Kidney (tissue), 14 donors: Measurements from ENCODE around the gene SORCS2. TPM values are rescaled to one million over a fixed set of nuclear protein-coding genes. Genes with fewer than 3 reads are reported as not detected.
A peak's percentile ranks its signal among the peaks of the same experiment; 100 is the strongest.

Experiments used
- DNase-seq, 5 donors: peaks; one replicate each; pipeline ENCODE4 v3.0.0-alpha.2; 2013 to 2020
- FAIRE-seq: peaks from 2 replicates; lab custom pipeline; 2012; peaks lifted over from hg19 to GRCh38; lab: Jason Lieb, UNC
- H3K27ac ChIP-seq, 2 donors: one replicate each; pipeline ENCODE4 v1.7.0; 2013; ENCODE audit warnings: low read depth in 2 of 2, low read length in 2 of 2, inconsistent platforms in 1 of 2
- H3K27me3 ChIP-seq: one replicate; pipeline ENCODE4 v1.7.1; 2013; ENCODE audit warnings: low read length, inconsistent platforms; ENCODE audit not compliant: control insufficient read depth, insufficient read depth
- H3K36me3 ChIP-seq, 3 donors: one replicate each; pipeline versions ENCODE4 v1.7.0 to v1.7.1; 2013; ENCODE audit warnings: low read length in 3 of 3, control low read depth in 1 of 3, inconsistent platforms in 1 of 3; ENCODE audit not compliant: insufficient read depth in 3 of 3, control insufficient read depth in 2 of 3
- H3K4me1 ChIP-seq, 3 donors: one replicate each; pipeline versions ENCODE4 v1.7.0 to v1.7.1; 2013; ENCODE audit warnings: low read length in 3 of 3, inconsistent platforms in 1 of 3, low read depth in 1 of 3; ENCODE audit not compliant: control insufficient read depth in 2 of 3, insufficient read depth in 2 of 3
- H3K4me3 ChIP-seq, 3 donors: one replicate each; pipeline versions ENCODE4 v1.7.0 to v1.8.1; 2013; ENCODE audit warnings: low read length in 3 of 3, control low read depth in 1 of 3, inconsistent platforms in 1 of 3
- H3K9ac ChIP-seq, 3 donors: one replicate each; pipeline versions ENCODE4 v1.7.0 to v1.7.1; 2013; ENCODE audit warnings: low read length in 3 of 3, control low read depth in 1 of 3, inconsistent platforms in 1 of 3
- H3K9me3 ChIP-seq, 3 donors: one replicate each; pipeline versions ENCODE4 v1.7.0 to v1.7.1; 2013; ENCODE audit warnings: low read length in 3 of 3, control low read depth in 1 of 3, inconsistent platforms in 1 of 3; ENCODE audit not compliant: control insufficient read depth in 2 of 3, insufficient read depth in 1 of 3
- intact Hi-C: fragments of 100-400 bp; cut with DNase I; formaldehyde crosslinking; loops from one replicate; pipeline ENCODE4 v1.11.1; 2022
- polyA plus RNA-seq: library from polyadenylated mRNA; stranded (reverse); fragments of 350-450 nt; fragmentation: Illumina TruSeq; extraction: RNeasy Lipid Tissue Mini Kit (QIAGEN cat#74804); gene quantifications from one replicate; pipeline ENCODE4 v1.2.3, GENCODE V29; 2014; ENCODE audit warnings: low read depth, low replicate concordance; ENCODE audit not compliant: insufficient read depth
- total RNA-seq: library from RNA; stranded (reverse); fragmentation: NEBNext Ultra II Directional; extraction: Animal tissue kit (Norgen Biotek cat#: 25700); gene quantifications from one replicate; pipeline ENCODE4 v1.2.1, GENCODE V29; 2021
- TF ChIP-seq, protein P1 (sequence below): IDR thresholded peaks from 3 replicates; pipeline ENCODE4 v1.5.1; 2012; ENCODE audit warnings: mild to moderate bottlenecking, moderate library complexity, borderline replicate concordance; ENCODE audit not compliant: insufficient read depth; ENCODE audit errors: extremely low read depth
- donor health status: control.
- donor health status: control.
- donor health status: control.
- donor health status: control.
- donor health status: control.
- donor health status: DM: yes; HTN: yes; CAD: no.
- donor health status: Normal renal cell carcinoma (clear cell type).

Gene SORCS2
- total and polyA plus RNA-seq, 2 donors from 2014 or later = 6.1 to 9.1 TPM

DNA sequence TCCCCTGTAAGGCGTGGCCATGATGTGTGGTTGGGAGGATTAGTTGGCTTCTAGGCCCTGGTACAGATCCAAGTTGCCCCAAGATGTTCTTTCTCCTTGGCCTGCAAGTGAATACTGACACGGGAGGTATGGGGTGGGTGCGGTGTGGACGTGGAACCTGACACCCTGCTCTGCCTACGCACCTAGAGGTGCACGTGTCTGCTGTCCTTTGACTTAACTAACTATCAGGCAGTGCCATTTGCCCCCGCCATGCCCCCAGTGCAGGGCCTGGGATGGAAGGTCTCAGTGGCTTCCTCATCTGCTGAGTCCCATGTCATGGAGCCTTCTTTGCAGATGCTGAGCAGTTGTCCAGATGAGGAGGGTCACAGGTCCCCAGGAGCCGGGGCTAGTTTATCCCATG lies 151.6 kb downstream of the SORCS2 start:
- Histone ChIP-seq H3K27ac (no peak overlapping the region), H3K27me3 (no peaks in the 10 kb centered on the region), H3K9me3 (peaks cover 0 to 9% (median 0%) of the 10 kb centered on the region in 3 donors), H3K9ac (no peak overlapping the region), H3K4me3 (no peak overlapping the region), H3K36me3 (no peaks in the 10 kb centered on the region), H3K4me1 (no peaks in the 10 kb centered on the region)
- intact Hi-C loops = no loop called here
- TF ChIP-seq, protein P1, sequence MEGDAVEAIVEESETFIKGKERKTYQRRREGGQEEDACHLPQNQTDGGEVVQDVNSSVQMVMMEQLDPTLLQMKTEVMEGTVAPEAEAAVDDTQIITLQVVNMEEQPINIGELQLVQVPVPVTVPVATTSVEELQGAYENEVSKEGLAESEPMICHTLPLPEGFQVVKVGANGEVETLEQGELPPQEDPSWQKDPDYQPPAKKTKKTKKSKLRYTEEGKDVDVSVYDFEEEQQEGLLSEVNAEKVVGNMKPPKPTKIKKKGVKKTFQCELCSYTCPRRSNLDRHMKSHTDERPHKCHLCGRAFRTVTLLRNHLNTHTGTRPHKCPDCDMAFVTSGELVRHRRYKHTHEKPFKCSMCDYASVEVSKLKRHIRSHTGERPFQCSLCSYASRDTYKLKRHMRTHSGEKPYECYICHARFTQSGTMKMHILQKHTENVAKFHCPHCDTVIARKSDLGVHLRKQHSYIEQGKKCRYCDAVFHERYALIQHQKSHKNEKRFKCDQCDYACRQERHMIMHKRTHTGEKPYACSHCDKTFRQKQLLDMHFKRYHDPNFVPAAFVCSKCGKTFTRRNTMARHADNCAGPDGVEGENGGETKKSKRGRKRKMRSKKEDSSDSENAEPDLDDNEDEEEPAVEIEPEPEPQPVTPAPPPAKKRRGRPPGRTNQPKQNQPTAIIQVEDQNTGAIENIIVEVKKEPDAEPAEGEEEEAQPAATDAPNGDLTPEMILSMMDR = no peak
- FAIRE-seq = no peak
- peak in 1 of 5 donors; percentile 30 for DNase-seq

DNA sequence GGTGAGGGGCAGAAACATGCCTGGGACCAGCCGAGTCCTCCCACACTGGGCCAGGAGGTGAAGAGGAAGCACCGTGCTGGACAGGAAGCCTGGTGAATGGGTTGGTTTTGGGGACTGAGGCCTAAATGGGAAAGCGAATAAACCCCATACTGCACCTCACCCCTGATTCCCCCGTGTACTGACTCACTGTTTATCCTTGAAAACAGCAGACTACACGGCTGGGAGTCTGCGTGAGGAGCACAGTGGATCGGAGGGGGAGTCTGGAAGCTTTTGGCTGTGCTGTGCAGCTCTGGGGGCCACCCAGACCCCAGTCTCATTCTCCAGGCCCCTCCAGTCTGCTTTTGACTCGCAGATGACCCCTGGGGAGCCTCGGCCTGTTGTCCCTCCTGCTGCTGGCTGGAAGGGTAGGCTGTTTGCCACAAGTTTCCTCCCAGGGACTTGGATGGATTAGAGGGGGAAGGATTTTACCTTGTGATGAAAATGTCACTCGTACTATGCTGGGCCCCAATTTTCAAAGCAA lies 152.4 kb downstream of the SORCS2 start:
- FAIRE-seq (no peak), DNase-seq (no peak)
- intact Hi-C loops = no loop called here
- Histone ChIP-seq H3K9ac (no peak overlapping the region), H3K4me3 (no peak overlapping the region), H3K4me1 (no peaks in the 10 kb centered on the region), H3K36me3 (no peaks in the 10 kb centered on the region), H3K27ac (no peak overlapping the region), H3K9me3 (peaks cover 0 to 9% (median 0%) of the 10 kb centered on the region in 3 donors), H3K27me3 (no peaks in the 10 kb centered on the region)
- TF ChIP-seq, protein P1 = no peak

DNA sequence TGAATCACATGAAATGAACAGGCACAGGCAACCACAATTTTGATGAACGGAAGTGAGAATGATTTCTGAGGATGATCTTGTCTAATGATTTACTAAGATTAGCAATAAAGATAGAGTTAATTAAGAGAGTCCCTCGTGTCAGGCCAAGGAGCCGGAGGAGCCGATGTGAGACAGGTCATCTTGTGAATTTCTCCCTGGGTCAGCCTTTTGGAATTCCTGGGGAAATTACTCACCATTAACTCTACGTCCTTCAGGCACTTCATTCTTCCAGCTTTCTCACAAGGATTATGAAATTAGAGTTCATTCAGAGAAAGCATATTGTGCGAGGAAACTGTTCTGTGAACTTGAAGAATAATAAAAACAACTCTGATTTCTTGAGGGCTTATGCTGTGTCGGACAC lies 155.6 kb downstream of the SORCS2 start:
- DNase-seq = no peak
- Histone ChIP-seq H3K4me1 (no peaks in the 10 kb centered on the region), H3K4me3 (no peak overlapping the region), H3K9ac (no peak overlapping the region), H3K9me3 (peaks cover 0 to 9% (median 0%) of the 10 kb centered on the region in 3 donors), H3K27me3 (no peaks in the 10 kb centered on the region), H3K27ac (no peak overlapping the region), H3K36me3 (no peaks in the 10 kb centered on the region)
- TF ChIP-seq, protein P1 = no peak
- intact Hi-C loops = no loop called here
- no peak for FAIRE-seq
